Limb (tissue), 2 donors: ENCODE measurements around the gene MEGF10.

Experiments
- DNase-seq, 2 donors: peaks; one replicate each; pipeline ENCODE4 v3.0.0-alpha.2; 2016; ENCODE audit errors: extremely low spot score in 2 of 2

The MEGF10 gene

DNA sequence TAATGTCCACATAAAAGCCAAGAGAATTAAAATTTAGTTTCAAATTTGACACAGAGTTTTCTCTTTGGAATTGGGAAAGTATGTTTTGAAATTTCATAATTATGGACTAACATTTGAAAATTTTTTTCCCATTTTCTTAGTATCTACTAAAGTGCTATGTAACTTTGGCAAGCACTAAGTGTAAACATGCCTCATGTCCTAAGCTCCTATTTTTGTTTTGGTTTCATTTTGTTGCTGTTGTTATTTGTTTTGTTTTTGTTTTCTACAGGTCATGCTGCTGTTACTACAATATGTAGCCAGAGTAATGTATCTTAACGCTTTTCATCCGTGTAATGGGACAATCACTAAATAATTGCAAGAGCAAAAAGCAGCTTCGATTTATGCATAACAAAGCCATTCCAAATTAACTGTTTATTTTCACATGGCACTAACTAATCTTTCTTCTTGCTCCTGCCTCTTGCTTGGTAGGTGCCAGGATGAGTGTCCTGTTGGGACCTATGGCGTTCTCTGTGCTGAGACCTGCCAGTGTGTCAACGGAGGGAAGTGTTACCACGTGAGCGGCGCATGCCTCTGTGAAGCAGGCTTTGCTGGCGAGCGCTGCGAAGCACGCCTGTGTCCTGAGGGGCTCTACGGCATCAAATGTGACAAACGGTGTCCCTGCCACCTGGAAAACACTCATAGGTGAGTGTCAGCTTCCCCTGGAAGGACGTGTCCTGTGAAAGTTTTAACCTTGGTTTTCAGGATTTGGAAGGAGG lies 119.5 kb downstream of the MEGF10 start:
- DNase-seq, result no peak

DNA sequence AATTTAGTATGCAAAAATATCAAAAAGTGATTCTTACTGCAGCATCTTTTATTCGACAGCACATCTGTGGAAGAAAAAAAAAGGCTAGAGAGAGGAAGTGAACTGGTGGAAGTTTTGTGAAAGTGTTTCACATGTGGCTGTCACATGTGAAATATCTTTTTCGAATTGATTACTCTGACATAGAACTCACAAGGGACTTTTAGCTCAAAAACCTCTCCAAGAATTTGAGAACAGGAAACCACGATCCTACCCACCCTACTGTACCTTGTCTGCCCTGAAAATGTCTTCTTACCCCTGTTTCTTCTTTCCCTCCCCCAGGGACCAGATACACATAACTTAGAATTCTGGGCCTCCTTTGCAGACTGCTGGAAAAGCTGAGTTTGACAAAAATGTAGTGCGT lies 120.4 kb downstream of the MEGF10 start:
- DNase-seq, result peak in 1 of 2 donors; percentile 61

DNA sequence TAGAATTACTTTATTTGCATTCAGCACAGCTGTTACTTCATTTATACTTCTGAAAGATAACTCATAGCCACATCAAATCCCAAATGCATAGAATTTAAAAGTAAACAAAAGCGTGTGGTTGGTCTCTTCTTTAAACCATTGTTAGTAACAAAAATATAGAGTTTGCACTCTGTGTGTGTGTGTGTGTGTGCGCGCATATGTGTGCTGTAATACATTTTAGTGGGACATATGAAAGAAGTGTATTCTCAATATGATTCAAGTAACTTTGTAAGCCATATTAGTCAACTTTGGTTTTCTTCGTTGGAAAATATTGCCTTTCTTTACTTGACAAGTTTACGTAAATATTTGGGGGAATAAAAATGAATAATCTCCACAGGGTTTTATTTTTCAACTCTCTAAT lies 120.8 kb downstream of the MEGF10 start:
- DNase-seq, result no peak

DNA sequence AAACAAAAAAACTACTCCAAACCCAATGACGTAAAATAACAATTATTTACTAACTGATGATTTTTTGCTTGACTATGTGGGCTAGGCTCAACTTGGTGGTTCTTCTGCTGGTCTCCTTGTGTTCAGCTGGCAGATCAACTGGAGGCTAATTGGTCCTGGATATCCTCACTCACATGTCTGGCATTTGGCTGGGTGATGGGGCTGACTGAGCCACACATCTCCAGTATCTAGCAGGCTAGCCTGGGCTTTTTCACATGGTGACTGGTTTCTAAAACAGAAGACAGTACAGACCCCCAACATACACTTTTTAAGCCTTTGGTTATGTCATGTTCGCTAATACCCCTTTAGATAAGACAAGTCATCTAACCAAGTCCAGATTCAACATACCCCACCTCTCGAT lies 122.1 kb downstream of the MEGF10 start:
- DNase-seq, result no peak

DNA sequence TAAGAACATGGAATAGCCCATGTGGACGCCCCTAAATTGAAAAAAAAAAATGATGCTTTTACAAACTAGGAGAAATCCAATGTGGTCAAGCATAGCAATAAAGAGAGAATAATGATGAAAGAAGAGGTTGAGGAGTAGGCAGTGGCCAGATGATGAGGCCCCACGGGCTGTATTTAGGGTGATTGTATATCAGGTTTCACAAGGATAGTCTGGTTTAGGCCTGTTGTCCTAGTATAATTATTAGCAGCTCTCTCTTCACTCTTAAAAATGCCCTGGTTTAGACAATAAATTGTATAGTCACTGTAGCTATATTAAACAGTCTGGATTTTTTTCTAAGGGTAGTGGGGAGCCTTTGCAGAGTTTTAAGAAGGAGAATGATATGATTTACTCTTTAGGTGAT lies 124.4 kb downstream of the MEGF10 start:
- DNase-seq, result no peak

DNA sequence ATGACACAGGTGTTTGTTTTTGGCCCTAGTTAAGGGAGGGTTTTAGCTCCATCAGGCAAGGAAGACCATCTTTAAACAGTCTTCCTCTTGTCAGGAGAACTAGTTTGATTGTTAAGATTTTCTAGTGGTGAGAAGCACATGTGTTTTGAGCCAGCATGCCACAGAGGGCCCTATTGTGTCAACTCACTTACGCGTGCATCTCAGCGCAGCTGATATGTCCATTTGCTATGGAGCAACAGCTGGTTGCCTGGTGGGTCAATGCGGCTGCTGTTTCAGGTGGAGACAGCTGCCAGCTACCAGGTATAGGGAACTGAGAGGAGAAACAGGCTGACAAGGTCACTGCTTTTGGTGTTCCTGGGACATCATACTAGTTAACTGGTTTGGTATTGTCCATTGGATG lies 126.3 kb downstream of the MEGF10 start:
- no peak for DNase-seq

DNA sequence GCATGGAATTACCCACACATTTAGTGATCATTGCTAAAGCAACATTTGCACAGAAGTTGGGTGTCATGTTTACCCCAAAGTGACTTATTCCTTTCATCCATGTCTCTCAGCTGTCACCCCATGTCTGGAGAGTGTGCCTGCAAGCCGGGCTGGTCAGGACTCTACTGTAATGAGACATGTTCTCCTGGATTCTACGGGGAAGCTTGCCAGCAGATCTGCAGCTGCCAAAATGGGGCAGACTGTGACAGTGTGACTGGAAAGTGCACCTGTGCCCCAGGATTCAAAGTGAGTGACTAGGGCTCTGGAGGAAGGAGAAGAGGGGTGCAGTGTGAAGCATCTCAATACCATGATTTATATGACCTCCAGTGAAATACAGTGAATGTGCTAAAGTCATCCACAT lies 126.9 kb downstream of the MEGF10 start:
- peak in 1 of 2 donors; percentile 49 for DNase-seq

DNA sequence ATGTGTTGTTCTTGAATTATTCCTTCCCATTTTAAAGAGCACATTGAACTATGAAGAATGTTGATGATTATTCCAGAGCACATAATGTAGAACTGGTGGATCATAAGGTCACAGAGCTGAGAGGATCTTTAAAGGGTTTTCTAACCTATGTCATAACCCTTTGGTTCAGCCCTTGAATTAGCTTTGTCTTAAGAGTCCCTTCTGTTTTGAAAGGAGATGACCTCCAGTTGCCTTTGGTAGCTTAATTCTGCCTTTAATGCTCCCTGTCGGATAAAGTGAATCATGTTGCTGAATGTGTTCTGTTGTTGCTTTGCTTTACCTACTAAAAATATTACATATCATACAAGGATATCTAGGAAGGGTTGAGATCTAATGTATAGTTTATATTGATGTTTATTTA lies 127.8 kb downstream of the MEGF10 start:
- no peak for DNase-seq

DNA sequence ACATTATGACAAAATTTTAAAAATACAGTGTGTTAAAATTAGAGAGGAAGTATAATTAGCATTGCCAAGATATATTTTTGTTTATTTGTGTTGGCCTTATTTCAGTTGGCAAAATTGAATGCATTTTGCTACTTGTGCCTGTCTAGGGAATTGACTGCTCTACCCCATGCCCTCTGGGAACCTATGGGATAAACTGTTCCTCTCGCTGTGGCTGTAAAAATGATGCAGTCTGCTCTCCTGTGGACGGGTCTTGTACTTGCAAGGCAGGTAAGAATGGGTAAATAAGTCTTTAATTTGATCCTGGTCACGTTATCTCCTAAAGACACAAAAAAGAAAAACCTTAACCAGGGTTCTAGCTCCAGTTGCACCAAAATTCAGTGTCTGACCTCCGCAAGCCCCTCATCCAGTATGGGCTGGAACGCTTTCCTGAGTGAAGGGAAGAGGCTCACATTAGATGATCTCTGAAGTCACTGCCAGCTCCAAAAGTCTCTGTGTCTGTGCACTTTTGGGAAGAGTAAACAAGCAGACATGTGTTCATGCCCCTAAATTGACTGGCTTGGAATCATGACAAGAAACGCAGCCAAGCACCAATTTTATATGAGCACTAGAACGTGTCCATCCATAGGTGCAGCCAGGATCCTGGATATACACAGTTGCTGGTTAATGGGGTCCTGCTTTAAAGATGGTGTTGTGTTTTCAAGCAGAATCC lies 128.5 kb downstream of the MEGF10 start:
- DNase-seq, result no peak

DNA sequence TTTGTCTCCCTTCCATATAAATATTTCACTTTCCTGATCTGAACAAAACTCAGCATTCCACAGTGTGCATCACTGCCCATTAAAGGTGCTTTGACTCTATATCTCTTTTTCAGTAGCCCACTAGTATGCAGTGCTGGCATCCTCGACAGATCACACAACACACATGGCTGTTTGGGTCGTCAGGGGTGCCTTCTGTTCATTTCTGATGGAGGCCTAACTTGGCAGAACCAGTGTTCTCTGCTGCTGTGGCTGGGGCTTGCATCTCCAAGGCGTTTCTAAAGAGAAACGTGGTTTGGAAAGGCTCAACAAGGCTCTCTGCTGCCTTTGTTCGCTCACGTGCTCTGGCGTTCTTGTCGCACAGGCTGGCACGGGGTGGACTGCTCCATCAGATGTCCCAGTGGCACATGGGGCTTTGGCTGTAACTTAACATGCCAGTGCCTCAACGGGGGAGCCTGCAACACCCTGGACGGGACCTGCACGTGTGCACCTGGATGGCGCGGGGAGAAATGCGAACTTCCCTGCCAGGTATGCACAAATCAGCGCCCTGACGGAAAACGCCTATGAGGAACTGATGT lies 129.2 kb downstream of the MEGF10 start:
- no peak for DNase-seq

DNA sequence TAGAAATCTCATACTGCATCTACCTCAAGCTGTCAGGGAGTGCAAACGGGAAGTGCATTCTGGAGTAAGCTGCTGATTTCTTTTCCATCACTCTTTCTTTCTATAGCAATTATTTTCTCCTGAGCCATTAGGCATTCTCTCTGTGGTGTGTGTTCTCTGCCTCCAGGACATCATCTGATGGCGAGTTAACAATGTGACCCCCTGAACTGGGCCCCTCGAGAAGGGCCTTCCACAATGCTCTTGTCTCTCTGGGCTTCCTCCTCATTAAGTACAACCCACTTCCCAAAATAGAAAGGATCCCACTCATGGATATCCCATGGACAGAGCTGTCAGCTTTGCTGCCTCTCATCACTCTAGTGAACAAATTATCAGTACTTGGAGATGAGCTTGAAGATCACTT lies 130.2 kb downstream of the MEGF10 start:
- DNase-seq, result no peak

DNA sequence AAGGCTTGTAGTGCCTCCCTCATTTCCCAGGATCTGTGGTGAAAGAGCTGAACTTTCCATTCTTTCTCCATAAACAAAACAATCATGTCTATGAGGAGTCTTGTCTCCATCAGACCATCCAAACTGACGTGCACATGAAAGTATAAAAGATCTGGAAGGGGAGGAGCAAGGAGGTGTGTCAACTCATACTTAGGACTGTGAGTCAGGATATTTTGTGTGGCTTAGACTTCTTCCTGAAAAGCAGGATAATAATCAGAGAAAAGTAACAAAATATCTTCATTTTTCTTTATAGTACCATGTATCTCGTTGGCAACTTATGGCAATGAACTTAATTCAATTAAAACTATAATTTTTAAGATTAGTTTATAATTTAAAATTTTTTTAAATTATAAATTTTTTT lies 130.9 kb downstream of the MEGF10 start:
- DNase-seq, result no peak

DNA sequence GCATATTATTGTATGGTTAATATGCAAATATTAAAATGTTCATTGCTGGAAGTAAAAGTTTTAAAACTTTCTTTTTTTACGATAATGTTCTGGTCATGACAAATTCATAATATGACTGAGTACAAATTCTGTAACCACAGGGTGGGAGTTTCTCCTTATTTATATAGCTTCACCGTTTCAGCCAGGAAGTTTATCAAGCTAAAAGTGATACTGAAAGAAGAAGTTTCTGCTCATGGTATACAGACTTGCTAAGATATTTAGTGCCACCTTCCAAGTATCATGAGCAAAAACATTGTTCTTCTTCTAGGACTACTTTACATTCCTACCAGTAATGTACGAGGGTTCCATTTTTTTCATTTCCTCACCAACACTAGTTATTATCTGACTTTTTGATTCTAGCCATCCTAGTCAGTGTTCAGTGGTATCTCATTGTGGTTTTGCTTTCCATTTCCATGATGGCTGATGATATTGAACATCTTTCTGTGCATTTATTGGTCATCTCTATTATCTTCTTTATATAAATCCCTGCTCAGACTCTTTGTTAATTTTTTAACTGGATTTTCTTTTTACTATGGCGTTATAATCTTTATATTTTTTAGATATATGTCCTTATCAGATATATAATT lies 132.7 kb downstream of the MEGF10 start:
- no peak for DNase-seq

DNA sequence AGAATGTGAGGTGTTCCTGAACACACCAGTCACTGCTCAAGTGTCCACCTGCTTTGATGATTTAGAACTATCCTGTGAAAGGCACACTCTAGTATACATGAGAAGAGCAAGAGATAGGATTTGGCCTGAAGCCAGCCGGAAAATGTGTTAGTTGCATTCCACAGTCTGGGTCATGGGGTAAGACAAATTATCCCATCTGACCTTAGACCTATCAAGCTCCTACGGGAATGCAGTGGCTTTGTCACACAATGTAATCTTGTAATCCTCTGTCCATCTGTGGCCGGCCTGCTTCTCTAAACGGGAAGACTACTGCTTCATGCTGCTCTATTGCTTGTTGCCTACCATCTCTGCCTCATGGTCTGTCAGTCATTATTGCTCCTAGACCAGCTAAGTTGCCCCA lies 134.4 kb downstream of the MEGF10 start:
- DNase-seq, result peak in 1 of 2 donors; percentile 53

DNA sequence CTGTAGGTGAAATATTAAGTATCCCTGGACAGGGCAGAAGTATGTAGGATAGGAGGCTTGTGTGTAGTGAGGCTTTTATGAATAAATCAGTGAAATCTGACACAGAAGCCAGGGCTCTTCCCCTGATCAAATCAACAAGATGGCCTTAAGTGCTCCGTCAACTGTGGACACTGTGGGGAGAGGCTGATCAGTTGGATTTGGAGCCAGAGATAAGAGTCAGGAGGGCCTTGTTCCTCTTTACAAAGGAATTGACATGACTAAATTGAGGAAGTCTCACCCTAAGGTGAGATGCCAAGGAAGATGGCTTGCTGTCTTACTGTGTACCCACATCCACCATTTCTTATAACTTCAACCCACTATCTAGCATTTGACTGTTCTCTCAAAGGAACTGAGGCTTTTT lies 135.3 kb downstream of the MEGF10 start:
- no peak for DNase-seq

DNA sequence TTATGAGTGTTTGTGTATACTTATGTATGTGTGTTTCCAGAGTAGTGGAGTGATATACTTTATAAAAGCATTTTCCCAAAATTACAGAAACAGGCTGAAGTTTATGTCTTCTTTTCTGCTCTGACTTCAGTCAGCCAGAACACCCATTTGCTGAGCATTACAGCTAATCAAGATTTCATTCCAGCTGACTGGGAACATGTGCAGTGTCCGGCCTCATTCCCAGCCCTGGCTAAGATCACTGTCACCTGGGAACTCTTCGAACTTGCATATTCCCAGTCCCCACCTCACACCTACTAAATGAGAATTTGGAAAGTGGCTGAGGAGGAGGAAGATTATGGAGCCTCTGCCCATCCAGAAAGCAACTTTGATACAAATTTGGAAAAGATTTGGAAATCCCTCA lies 136.1 kb downstream of the MEGF10 start:
- DNase-seq, result no peak

DNA sequence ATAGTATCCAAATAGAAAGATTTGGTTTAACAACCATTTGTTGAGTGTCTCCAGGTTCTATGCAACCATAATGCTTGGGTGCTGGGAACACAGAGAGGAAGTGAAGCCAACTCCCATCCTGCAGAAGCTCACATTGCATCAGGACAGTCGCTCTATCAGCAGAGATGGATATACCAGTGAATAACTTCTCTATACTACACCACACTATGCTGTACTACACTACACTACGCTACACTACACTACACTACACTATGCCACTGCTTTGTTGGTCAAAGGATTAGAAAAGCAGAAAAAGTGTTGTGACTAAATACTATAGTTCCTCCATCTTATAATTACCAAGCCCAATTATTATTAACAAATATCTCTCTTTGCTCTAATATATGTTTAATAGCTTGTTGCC lies 137.7 kb downstream of the MEGF10 start:
- DNase-seq, result no peak

DNA sequence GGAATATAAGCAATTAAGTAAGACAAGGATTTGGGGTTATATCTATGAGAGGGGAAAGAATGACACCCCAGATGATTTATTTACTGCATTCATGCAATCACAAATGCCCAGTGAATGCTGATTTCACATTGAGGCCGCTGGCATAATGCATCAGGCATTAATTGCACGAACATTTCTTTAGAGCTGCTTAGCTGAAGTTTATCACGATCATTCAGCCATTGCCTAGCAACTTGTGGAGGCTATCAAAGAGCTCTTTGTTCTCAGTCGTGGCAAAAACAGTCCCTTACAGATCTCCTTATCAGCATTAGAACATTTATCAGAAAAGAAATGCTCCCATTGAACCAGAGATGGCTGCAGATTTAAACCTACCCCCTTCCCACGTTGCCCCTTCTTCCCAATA lies 138.2 kb downstream of the MEGF10 start:
- DNase-seq, result no peak

DNA sequence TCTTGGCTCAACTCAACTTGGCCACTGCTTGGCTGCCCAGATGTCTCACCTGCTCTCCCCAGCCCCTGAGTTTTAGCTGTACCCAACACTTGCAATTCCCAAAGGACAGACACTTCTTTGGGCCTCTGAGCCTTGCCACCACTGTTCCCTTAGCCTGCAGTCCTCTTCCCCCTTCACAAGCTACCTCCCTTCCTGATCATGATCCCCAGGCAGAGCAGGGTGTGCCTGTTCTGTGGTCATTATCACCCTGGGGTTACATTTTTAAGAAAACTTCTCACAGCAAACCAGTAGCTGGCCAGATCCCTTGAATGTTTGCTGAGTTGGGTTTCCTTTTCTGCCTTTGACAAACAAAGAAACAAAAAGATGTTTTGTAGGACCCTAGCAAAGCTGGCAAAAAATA lies 139.3 kb downstream of the MEGF10 start:
- no peak for DNase-seq

DNA sequence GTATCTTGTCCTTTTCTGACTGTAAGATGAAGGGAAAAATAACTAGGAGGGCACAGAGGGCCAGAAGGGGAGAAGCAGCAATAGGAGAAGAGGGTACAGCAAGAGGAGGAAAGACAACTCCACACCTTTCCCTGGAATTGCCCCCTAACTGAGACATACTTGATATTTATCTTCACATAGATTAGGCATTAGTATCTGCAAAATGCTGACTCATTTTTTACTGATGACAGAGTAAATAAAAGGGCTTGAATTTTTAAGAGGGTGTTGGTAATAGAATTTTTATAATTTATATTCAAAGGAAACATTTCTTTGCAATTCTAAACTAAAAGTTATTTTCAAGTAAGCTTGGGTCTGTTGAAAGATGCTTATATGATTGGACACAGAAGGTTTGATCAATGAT lies 140.0 kb downstream of the MEGF10 start:
- no peak for DNase-seq

DNA sequence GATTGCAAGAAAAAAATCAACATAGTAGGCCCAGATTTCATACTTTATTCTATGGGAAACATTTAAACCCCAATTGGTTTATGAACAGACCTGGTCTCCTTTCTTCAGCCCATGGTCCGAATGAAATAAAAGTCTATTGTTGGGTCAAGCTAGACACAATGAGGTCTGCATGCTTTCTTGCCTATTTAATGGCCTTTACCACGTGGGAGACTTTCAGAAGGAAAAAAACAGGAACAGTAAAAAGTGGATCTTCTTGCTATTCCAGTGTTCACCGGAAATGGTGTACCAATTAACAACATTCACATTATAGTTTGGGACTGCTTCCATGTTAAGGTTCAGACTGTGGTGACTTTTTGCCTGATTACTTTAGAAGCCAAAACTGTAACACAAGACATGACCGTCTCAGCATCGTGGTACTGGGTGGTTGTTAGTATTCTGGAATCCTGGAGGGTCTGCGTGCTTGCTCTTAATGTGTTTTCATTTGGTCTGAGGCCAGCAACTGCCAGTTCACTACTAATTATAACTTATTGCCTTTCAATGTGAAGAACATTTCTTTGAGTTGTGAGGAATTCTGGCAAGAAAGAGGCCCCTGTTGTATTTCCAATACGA lies 141.5 kb downstream of the MEGF10 start:
- no peak for DNase-seq

DNA sequence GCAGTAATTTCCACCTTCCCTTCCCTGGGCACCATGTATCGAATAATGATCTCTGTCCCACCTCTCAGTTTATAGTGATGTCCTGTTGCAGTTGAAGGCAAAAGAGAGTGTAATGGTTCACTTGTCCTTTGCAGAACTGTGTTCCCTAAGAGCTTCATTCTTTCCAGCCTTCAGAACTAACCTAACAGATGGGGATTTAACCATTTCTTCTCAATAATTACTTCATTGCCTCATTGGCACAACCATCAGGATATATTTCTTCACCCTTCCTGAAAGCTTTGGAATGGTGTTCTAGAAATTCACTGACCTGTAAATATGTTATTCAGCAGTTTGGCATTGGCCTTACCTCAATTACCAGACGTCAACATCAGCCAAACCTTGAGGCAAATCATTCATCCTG lies 142.9 kb downstream of the MEGF10 start:
- no peak for DNase-seq
